Activated CD8-positive, alpha-beta T cell treated with anti-CD3 and anti-CD28 coated beads for 36 hours (primary cell): ENCODE data around the gene PRKCE. TPM values are rescaled to one million over a fixed set of nuclear protein-coding genes. Genes with fewer than 3 reads are reported as not detected.

Experiments
- ATAC-seq: fragments of 200-7000 bp; cut with Tn5 transposase; one replicate; pipeline ENCODE4 v1.10.0; 2021; ENCODE audit warnings: mild to moderate bottlenecking, moderate library complexity
- CTCF ChIA-PET: fragments of 350-600 bp; sonication (Branson Sonifier 250); formaldehyde crosslinking; loops from one replicate; lab custom pipeline; 2021; ENCODE audit warnings: antibody characterized with exemption; lab: Charles Lee
- POLR2A ChIA-PET: fragments of 350-600 bp; sonication (Branson Sonifier 250); formaldehyde crosslinking; loops from one replicate; lab custom pipeline; 2021; ENCODE audit warnings: antibody characterized with exemption; lab: Charles Lee
- DNase-seq: peaks from one replicate; pipeline ENCODE4 v3.0.0-alpha.2; 2020
- H3K27ac Mint-ChIP-seq: one replicate; pipeline ENCODE4 v1.8.0; 2021; ENCODE audit warnings: mild to moderate bottlenecking, mixed read lengths
- H3K27me3 Mint-ChIP-seq: one replicate; pipeline ENCODE4 v1.8.0; 2021; ENCODE audit warnings: mixed read lengths
- H3K36me3 Mint-ChIP-seq: one replicate; pipeline ENCODE4 v1.8.0; 2021; ENCODE audit warnings: low read depth, mixed read lengths
- H3K4me1 Mint-ChIP-seq: one replicate; pipeline ENCODE4 v1.8.0; 2021; ENCODE audit warnings: low read depth, mixed read lengths
- H3K4me3 Mint-ChIP-seq: one replicate; pipeline ENCODE4 v1.8.0; 2021; ENCODE audit warnings: mild to moderate bottlenecking, moderate library complexity, mixed read lengths
- H3K9me3 Mint-ChIP-seq: one replicate; pipeline ENCODE4 v1.8.0; 2021; ENCODE audit warnings: mixed read lengths
- CTCF ChIP-seq: fragments of 200-600 bp; IDR thresholded peaks from one replicate; pipeline ENCODE4 v1.8.0; 2022; ENCODE audit warnings: antibody characterized with exemption, mild to moderate bottlenecking
- intact Hi-C: fragments of 100-400 bp; cut with micrococcal nuclease; formaldehyde crosslinking; loops from one replicate; pipeline ENCODE4 v1.10.0; 2022
- total RNA-seq, 2 experiments: library from RNA; stranded (reverse); gene quantifications; one replicate each; pipeline ENCODE4 v1.2.3, GENCODE V29; 2021

PRKCE gene
- total RNA-seq, 2 experiments from 2014 or later, result 11.5 to 11.9 TPM

GRCh38 chr2:45736757-45737704 is 85.6 kb downstream of the PRKCE start:
- no peak for TF ChIP-seq CTCF
- H3K4me1 Mint-ChIP-seq, result peaks cover 2% of the 10 kb centered on the region
- H3K27me3 Mint-ChIP-seq, result no peaks in the 10 kb centered on the region
- no peak overlapping the region for H3K27ac Mint-ChIP-seq
- ATAC-seq, result no peak
- CTCF ChIA-PET, result no interaction called here
- POLR2A ChIA-PET, result no interaction called here
- no peaks in the 10 kb centered on the region for H3K36me3 Mint-ChIP-seq
- DNase-seq, result no peak
- intact Hi-C loops, result no loop called here
- H3K9me3 Mint-ChIP-seq, result no peaks in the 10 kb centered on the region
- no peak overlapping the region for H3K4me3 Mint-ChIP-seq

- CTCF ChIA-PET, result no interaction called here
- peaks cover 2% of the 10 kb centered on the region for H3K4me1 Mint-ChIP-seq
- intact Hi-C loops, result no loop called here
- ATAC-seq, result no peak
- no peak for TF ChIP-seq CTCF
- no peak overlapping the region for H3K27ac Mint-ChIP-seq
- no peaks in the 10 kb centered on the region for H3K27me3 Mint-ChIP-seq
- peak; percentile 9 for DNase-seq
- H3K36me3 Mint-ChIP-seq, result no peaks in the 10 kb centered on the region
- POLR2A ChIA-PET, result interaction anchor here (0.6 kb wide), 1 partner anchor 1019 kb away, joined by 3 read pairs; no protein-coding TSS in a partner anchor
- H3K4me3 Mint-ChIP-seq, result no peak overlapping the region
- no peaks in the 10 kb centered on the region for H3K9me3 Mint-ChIP-seq
Measured at GRCh38 chr2:45739796-45740485, 88.5 kb downstream of the PRKCE start.

GRCh38 chr2:45741161-45741850 is 89.8 kb downstream of the PRKCE start:
- ATAC-seq, result no peak
- ChIA-PET POLR2A (no interaction called here), CTCF (no interaction called here)

GRCh38 chr2:45743531-45744396 is 92.3 kb downstream of the PRKCE start:
- TF ChIP-seq CTCF, result no peak
- ChIA-PET CTCF (no interaction called here), POLR2A (no interaction called here)
- peaks cover 5% of the 10 kb centered on the region for H3K9me3 Mint-ChIP-seq
- peaks cover 2% of the 10 kb centered on the region for H3K4me1 Mint-ChIP-seq
- no peak overlapping the region for H3K4me3 Mint-ChIP-seq
- intact Hi-C loops, result no loop called here
- H3K27me3 Mint-ChIP-seq, result no peaks in the 10 kb centered on the region
- no peak overlapping the region for H3K27ac Mint-ChIP-seq
- no peaks in the 10 kb centered on the region for H3K36me3 Mint-ChIP-seq
- ATAC-seq (no peak), DNase-seq (no peak)

More at GRCh38 chr2:45741161-45741850, 89.8 kb downstream of the PRKCE start:
- no peak for TF ChIP-seq CTCF
- intact Hi-C loops, result no loop called here
- Mint-ChIP-seq H3K27me3 (no peaks in the 10 kb centered on the region), H3K4me3 (no peak overlapping the region), H3K4me1 (peaks cover 2% of the 10 kb centered on the region), H3K27ac (no peak overlapping the region), H3K9me3 (no peaks in the 10 kb centered on the region), H3K36me3 (no peaks in the 10 kb centered on the region)
- DNase-seq, result no peak
